H1 (cell line): Measurements from ENCODE around the gene PRC1. TPM values are rescaled to one million over a fixed set of nuclear protein-coding genes. Genes with fewer than 3 reads are reported as not detected.
"Not testable (repeated sequence)": the region's sequence is repeated elsewhere in the genome, so short reads cannot be mapped to it uniquely, and the experiment has no call there.

Source experiments
- CTCF ChIA-PET: fragments of 300-600 bp; sonication (Branson Sonifier 250); formaldehyde crosslinking; loops from one replicate; lab custom pipeline; 2021; ENCODE audit not compliant: partially characterized antibody; lab: Charles Lee
- POLR2A ChIA-PET: fragments of 300-600 bp; sonication (Branson Sonifier 250); formaldehyde crosslinking; loops from one replicate; lab custom pipeline; 2021; ENCODE audit warnings: inconsistent platforms; ENCODE audit not compliant: partially characterized antibody; lab: Charles Lee
- DNase-seq, 2 experiments: peaks; one replicate each; pipeline versions ENCODE4 v3.0.0 to v3.0.0-alpha.2; 2010 to 2022; ENCODE audit warnings: low spot score in 2 of 2, low read depth in 1 of 2, mixed read lengths in 1 of 2
- FAIRE-seq: peaks from 2 replicates; lab custom pipeline; 2011; peaks lifted over from hg19 to GRCh38; lab: Jason Lieb, UNC
- H2AFZ ChIP-seq: 2 replicates; pipeline ENCODE4 v1.8.1; 2012; ENCODE audit warnings: low read length, inconsistent platforms
- H2AK5ac ChIP-seq: 2 replicates; pipeline ENCODE4 v1.6.1; 2013; ENCODE audit warnings: low read depth, low read length
- H2BK120ac ChIP-seq: replicated peaks from 2 replicates; pipeline ENCODE3; 2013; ENCODE audit warnings: low read depth, low read length, inconsistent platforms
- H2BK12ac ChIP-seq: 2 replicates; pipeline ENCODE4 v1.6.1; 2013; ENCODE audit warnings: low read depth, low read length
- H2BK15ac ChIP-seq: 2 replicates; pipeline ENCODE4 v1.6.1; 2013; ENCODE audit warnings: low read length
- H2BK20ac ChIP-seq: 2 replicates; pipeline ENCODE4 v1.6.1; 2013; ENCODE audit warnings: low read length
- H2BK5ac ChIP-seq: 2 replicates; pipeline ENCODE4 v1.6.1; 2013; ENCODE audit warnings: low read depth, low read length
- H3K14ac ChIP-seq: 2 replicates; pipeline ENCODE4 v1.6.1; 2013; ENCODE audit warnings: inconsistent platforms; ENCODE audit not compliant: insufficient read length
- H3K18ac ChIP-seq: 2 replicates; pipeline ENCODE4 v1.6.1; 2013; ENCODE audit warnings: low read length; ENCODE audit errors: extremely low read depth
- H3K23ac ChIP-seq: 2 replicates; pipeline ENCODE4 v1.6.1; 2013; ENCODE audit warnings: inconsistent platforms; ENCODE audit not compliant: insufficient read length
- H3K23me2 ChIP-seq: 2 replicates; pipeline ENCODE4 v1.6.1; 2013; ENCODE audit warnings: low read depth, low read length
- H3K27ac ChIP-seq: 2 replicates; pipeline ENCODE4 v1.6.1; 2011; ENCODE audit warnings: low read depth, low read length, inconsistent platforms
- H3K27me3 ChIP-seq, 4 experiments: replicated peaks in 1 of 4; 1 replicate in 1 of 4; 2 replicates in 3 of 4; pipeline versions ENCODE4 v1.6.1 to v1.8.1; 2011 to 2013; ENCODE audit warnings: low read length in 3 of 4, mild to moderate bottlenecking in 3 of 4, inconsistent platforms in 2 of 4, mixed read lengths in 2 of 4, moderate library complexity in 1 of 4; ENCODE audit not compliant: control insufficient read depth in 3 of 4, insufficient read depth in 3 of 4; ENCODE audit errors: extremely low read depth in 1 of 4
- H3K36me3 ChIP-seq, 4 experiments: 2 replicates each; pipeline versions ENCODE4 v1.6.1 to v1.8.1; 2011 to 2013; ENCODE audit warnings: mild to moderate bottlenecking in 4 of 4, low read length in 3 of 4, moderate library complexity in 2 of 4, control low read depth in 1 of 4, inconsistent platforms in 1 of 4; ENCODE audit not compliant: insufficient read depth in 4 of 4, control insufficient read depth in 2 of 4
- H3K4ac ChIP-seq: replicated peaks from 2 replicates; pipeline ENCODE3; 2013; ENCODE audit warnings: low read length, low read depth, mixed read lengths, inconsistent platforms; ENCODE audit not compliant: insufficient read length
- H3K4me1 ChIP-seq, 4 experiments: replicated peaks in 1 of 4; 1 replicate in 1 of 4; 2 replicates in 3 of 4; pipeline versions ENCODE4 v1.6.1 to v1.8.1; 2011 to 2013; ENCODE audit warnings: low read length in 3 of 4, inconsistent platforms in 2 of 4, mixed read lengths in 1 of 4; ENCODE audit not compliant: insufficient read depth in 4 of 4, control insufficient read depth in 3 of 4
- H3K4me2 ChIP-seq, 2 experiments: 2 replicates each; pipeline versions ENCODE4 v1.6.1 to v1.8.1; 2011 to 2013; ENCODE audit warnings: low read depth in 2 of 2, low read length in 2 of 2, control low read depth in 1 of 2, inconsistent platforms in 1 of 2, mild to moderate bottlenecking in 1 of 2; ENCODE audit not compliant: insufficient read depth in 1 of 2
- H3K4me3 ChIP-seq, 4 experiments: fragments of 200-600, 300-600 bp in 1 of 4; sonication (generic), shearing (Covaris generic), sonication (Bioruptor Twin) in 1 of 4; 2 replicates each; pipeline versions ENCODE4 v1.5.1 to v1.8.1; 2011 to 2016; ENCODE audit warnings: low read length in 4 of 4, low read depth in 3 of 4, control low read depth in 2 of 4, inconsistent platforms in 2 of 4, mild to moderate bottlenecking in 2 of 4, mixed read lengths in 1 of 4, moderate library complexity in 1 of 4; ENCODE audit not compliant: insufficient read depth in 2 of 4; ENCODE audit errors: extremely low read depth in 1 of 4
- H3K56ac ChIP-seq: replicated peaks from 2 replicates; pipeline ENCODE3; 2013; ENCODE audit warnings: low read depth, mild to moderate bottlenecking, mixed read lengths, low read length, inconsistent platforms; ENCODE audit not compliant: insufficient read length
- H3K79me1 ChIP-seq: 2 replicates; pipeline ENCODE4 v1.6.1; 2013; ENCODE audit warnings: low read depth, low read length, control low read depth
- H3K79me2 ChIP-seq, 2 experiments: 2 replicates each; pipeline versions ENCODE4 v1.6.1 to v1.8.1; 2012 to 2013; ENCODE audit warnings: low read length in 2 of 2, mild to moderate bottlenecking in 2 of 2, inconsistent platforms in 1 of 2; ENCODE audit not compliant: insufficient read depth in 2 of 2, control insufficient read depth in 1 of 2
- H3K9ac ChIP-seq, 4 experiments: replicated peaks in 1 of 4; 1 replicate in 1 of 4; 2 replicates in 3 of 4; pipeline versions ENCODE4 v1.6.1 to v1.8.1; 2011 to 2013; ENCODE audit warnings: low read depth in 3 of 4, low read length in 3 of 4, control low read depth in 2 of 4, mild to moderate bottlenecking in 2 of 4, moderate library complexity in 2 of 4, inconsistent platforms in 1 of 4; ENCODE audit errors: extremely low read depth in 1 of 4
- H3K9me3 ChIP-seq, 2 experiments: 2 replicates each; pipeline versions ENCODE4 v1.6.1 to v1.8.1; 2012 to 2013; ENCODE audit warnings: mild to moderate bottlenecking in 2 of 2, moderate library complexity in 2 of 2, control low read depth in 1 of 2, inconsistent platforms in 1 of 2, low read depth in 1 of 2, low read length in 1 of 2, mixed read lengths in 1 of 2; ENCODE audit not compliant: insufficient read depth in 2 of 2
- H4K20me1 ChIP-seq, 2 experiments: replicated peaks in 1 of 2; 2 replicates each; pipeline versions ENCODE3 to v1.8.1; 2011 to 2013; ENCODE audit warnings: inconsistent platforms in 2 of 2, low read length in 2 of 2, mild to moderate bottlenecking in 1 of 2; ENCODE audit not compliant: insufficient read depth in 2 of 2, control insufficient read depth in 1 of 2
- H4K5ac ChIP-seq: 2 replicates; pipeline ENCODE4 v1.6.1; 2013; ENCODE audit warnings: low read length, low read depth, mixed read lengths, inconsistent platforms; ENCODE audit not compliant: insufficient read length
- H4K8ac ChIP-seq: 2 replicates; pipeline ENCODE4 v1.8.0; 2013; ENCODE audit warnings: mild to moderate bottlenecking, moderate library complexity, low read length, inconsistent platforms; ENCODE audit not compliant: insufficient read depth; ENCODE audit errors: extremely low read depth
- H4K91ac ChIP-seq: replicated peaks from 2 replicates; pipeline ENCODE3; 2013; ENCODE audit warnings: low read length, mixed read lengths, inconsistent platforms; ENCODE audit not compliant: insufficient read length
- WGBS, 2 experiments: shearing (Covaris generic) in 1 of 2; methylation state at CpG; one replicate each; pipeline versions ENCODE4 v1.1.6 to v1.1.7; 2013 to 2015; ENCODE audit warnings: low lambda C conversion rate in 2 of 2, mixed read lengths in 2 of 2, inconsistent platforms in 1 of 2, low coverage in 1 of 2, missing lambda C conversion rate in 1 of 2; ENCODE audit not compliant: insufficient replicate concordance in 2 of 2, insufficient coverage in 1 of 2, insufficient read length in 1 of 2; ENCODE audit errors: extremely low coverage in 1 of 2, missing lambda C conversion rate in 1 of 2; 5-methylcytosine and 5-hydroxymethylcytosine counted together
- polyA plus RNA-seq, 7 experiments: library from polyadenylated mRNA; depleted of rRNA in 3 of 7; stranded (reverse) in 5 of 7; unstranded in 2 of 7; fragments of >200 nt in 5 of 7; fragments of 200-250 nt in 2 of 7; gene quantifications; 1 replicate in 5 of 7; 2 replicates in 1 of 7; 4 replicates in 1 of 7; pipeline versions ENCODE4 v1.2.1 to v1.2.3, GENCODE V29; 2011 to 2013; ENCODE audit warnings: missing spikeins in 2 of 7, mixed read lengths in 2 of 7
- total RNA-seq: library from RNA; stranded (reverse); fragmentation: NEBNext Ultra II Directional; extraction: Animal tissue kit (Norgen Biotek cat#: 25700); gene quantifications from 2 replicates; pipeline ENCODE4 v1.2.1, GENCODE V29; 2021
- TF ChIP-seq, protein P1 (sequence below), 3 experiments: IDR thresholded peaks; 1 replicate in 2 of 3; 2 replicates in 1 of 3; pipeline versions ENCODE4 v1.5.1 to v1.6.1; 2011; ENCODE audit warnings: low read length in 3 of 3, mild to moderate bottlenecking in 3 of 3, inconsistent platforms in 2 of 3, low read depth in 1 of 3, moderate library complexity in 1 of 3; ENCODE audit not compliant: insufficient read depth in 1 of 3; ENCODE audit errors: control extremely low read depth in 1 of 3

PRC1 gene
- total and polyA plus RNA-seq, 2 of the 8 experiments (the other 6 are each of a cell fraction or from before 2014, with no cell fraction given), result 90.7 to 181 TPM

DNA sequence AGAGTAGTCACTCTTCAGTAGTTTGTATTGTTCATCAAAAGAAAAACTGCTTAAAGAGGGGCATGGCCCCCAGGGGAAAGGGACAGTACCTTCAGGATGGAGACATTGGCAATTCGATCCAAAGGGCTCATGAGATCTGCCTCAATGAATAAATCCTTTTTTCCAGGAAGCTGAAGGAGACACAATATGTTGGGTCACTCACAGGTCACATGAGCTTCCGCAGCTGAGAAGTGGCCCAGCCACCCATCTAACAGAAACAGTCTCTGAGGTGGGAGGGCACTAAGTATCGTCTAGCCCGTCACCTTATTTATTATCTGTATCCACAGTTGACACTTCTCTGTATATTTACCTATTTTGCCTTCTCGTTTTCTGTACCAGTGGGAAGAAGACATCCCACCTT is 23.4 kb upstream of the PRC1 start (continued):
- TF ChIP-seq, protein P1, sequence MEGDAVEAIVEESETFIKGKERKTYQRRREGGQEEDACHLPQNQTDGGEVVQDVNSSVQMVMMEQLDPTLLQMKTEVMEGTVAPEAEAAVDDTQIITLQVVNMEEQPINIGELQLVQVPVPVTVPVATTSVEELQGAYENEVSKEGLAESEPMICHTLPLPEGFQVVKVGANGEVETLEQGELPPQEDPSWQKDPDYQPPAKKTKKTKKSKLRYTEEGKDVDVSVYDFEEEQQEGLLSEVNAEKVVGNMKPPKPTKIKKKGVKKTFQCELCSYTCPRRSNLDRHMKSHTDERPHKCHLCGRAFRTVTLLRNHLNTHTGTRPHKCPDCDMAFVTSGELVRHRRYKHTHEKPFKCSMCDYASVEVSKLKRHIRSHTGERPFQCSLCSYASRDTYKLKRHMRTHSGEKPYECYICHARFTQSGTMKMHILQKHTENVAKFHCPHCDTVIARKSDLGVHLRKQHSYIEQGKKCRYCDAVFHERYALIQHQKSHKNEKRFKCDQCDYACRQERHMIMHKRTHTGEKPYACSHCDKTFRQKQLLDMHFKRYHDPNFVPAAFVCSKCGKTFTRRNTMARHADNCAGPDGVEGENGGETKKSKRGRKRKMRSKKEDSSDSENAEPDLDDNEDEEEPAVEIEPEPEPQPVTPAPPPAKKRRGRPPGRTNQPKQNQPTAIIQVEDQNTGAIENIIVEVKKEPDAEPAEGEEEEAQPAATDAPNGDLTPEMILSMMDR (IDR thresholded peaks at IDR 0.05; ENCODE audit: control extremely low read depth in 1 of 3, insufficient read depth in 1 of 3, low read depth in 1 of 3, low read length in 3 of 3), result no peak

DNA sequence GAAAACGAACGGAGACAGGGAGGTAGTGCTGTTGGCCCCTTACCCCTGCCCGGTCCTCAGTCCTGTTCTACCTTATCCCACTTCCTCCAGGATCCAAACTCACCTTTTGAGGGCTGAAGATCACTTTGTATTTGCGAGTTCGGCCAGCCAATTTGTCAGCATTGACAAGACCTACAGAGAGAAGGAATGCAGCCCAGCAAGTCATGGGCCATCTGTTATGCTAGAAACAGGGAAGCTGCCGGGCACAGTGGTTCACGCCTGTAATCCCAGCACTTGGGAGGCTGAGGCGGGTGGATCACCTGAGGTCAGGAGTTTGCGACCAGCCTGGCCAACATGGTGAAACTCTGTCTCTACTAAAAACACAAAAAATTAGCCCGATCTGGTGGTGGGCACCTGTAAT is 19.4 kb upstream of the PRC1 start:
- H2AFZ ChIP-seq, H3K27ac ChIP-seq, H3K27me3 ChIP-seq, H2BK20ac ChIP-seq, H4K8ac ChIP-seq, H4K20me1 ChIP-seq, H2BK12ac ChIP-seq, H3K9ac ChIP-seq, H4K5ac ChIP-seq, H3K23me2 ChIP-seq, H4K91ac ChIP-seq, H3K4me3 ChIP-seq, FAIRE-seq, H2BK15ac ChIP-seq, H3K4me2 ChIP-seq, H3K23ac ChIP-seq, H3K9me3 ChIP-seq, DNase-seq, H2AK5ac ChIP-seq, H3K79me1 ChIP-seq, H3K56ac ChIP-seq, POLR2A ChIA-PET, H3K4me1 ChIP-seq, H3K18ac ChIP-seq, H3K14ac ChIP-seq, H3K4ac ChIP-seq, H2BK5ac ChIP-seq, H3K79me2 ChIP-seq, H2BK120ac ChIP-seq: not testable (repeated sequence)
- CTCF ChIA-PET, result interaction anchor here (0.6 to 1.9 kb wide), 2 partner anchors 20 to 265 kb away, joined by 3 to 6 read pairs; no protein-coding TSS in a partner anchor
- H3K36me3 ChIP-seq, result peaks cover 0 to 12% (median 6%) of the 10 kb centered on the region in 4 experiments; a peak in 4 of 8 replicates
- 95% methylated on average over 10 of the region's 10 CpGs; no CpG with 5 or more reads in 1 of the 2 experiments for WGBS, 2 experiments
